Measurements from ENCODE around the gene NDUFS6.

DNA sequence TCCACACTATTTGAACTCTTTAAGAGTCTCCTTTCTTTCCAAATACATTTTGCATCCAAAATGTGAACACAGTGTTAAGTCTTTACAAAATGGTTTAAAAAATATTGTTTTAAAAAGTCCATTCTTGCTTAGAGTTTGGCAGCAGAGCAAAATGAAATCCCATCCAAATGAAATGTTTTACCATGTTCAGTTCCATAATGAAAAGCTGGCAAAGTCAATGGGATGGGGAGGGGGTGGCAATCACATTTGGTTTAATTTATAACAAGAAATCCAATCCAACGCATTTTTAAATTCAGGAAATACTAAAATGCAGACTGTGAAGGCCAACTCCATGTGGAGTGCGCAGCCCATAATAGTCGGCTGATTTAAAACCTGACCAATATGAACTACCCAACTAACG is 41.0 kb upstream of the NDUFS6 start:
- TF ChIP-seq GABPA (IDR thresholded peaks at IDR 0.05; ENCODE audit: low read depth): no peak
- TF ChIP-seq, protein P1, sequence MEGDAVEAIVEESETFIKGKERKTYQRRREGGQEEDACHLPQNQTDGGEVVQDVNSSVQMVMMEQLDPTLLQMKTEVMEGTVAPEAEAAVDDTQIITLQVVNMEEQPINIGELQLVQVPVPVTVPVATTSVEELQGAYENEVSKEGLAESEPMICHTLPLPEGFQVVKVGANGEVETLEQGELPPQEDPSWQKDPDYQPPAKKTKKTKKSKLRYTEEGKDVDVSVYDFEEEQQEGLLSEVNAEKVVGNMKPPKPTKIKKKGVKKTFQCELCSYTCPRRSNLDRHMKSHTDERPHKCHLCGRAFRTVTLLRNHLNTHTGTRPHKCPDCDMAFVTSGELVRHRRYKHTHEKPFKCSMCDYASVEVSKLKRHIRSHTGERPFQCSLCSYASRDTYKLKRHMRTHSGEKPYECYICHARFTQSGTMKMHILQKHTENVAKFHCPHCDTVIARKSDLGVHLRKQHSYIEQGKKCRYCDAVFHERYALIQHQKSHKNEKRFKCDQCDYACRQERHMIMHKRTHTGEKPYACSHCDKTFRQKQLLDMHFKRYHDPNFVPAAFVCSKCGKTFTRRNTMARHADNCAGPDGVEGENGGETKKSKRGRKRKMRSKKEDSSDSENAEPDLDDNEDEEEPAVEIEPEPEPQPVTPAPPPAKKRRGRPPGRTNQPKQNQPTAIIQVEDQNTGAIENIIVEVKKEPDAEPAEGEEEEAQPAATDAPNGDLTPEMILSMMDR (IDR thresholded peaks at IDR 0.05; ENCODE audit: insufficient read depth, low read length): no peak
- no peak for TF ChIP-seq POLR2AphosphoS5 (IDR thresholded peaks at IDR 0.05; ENCODE audit: low read depth)
- TF ChIP-seq, protein P2, sequence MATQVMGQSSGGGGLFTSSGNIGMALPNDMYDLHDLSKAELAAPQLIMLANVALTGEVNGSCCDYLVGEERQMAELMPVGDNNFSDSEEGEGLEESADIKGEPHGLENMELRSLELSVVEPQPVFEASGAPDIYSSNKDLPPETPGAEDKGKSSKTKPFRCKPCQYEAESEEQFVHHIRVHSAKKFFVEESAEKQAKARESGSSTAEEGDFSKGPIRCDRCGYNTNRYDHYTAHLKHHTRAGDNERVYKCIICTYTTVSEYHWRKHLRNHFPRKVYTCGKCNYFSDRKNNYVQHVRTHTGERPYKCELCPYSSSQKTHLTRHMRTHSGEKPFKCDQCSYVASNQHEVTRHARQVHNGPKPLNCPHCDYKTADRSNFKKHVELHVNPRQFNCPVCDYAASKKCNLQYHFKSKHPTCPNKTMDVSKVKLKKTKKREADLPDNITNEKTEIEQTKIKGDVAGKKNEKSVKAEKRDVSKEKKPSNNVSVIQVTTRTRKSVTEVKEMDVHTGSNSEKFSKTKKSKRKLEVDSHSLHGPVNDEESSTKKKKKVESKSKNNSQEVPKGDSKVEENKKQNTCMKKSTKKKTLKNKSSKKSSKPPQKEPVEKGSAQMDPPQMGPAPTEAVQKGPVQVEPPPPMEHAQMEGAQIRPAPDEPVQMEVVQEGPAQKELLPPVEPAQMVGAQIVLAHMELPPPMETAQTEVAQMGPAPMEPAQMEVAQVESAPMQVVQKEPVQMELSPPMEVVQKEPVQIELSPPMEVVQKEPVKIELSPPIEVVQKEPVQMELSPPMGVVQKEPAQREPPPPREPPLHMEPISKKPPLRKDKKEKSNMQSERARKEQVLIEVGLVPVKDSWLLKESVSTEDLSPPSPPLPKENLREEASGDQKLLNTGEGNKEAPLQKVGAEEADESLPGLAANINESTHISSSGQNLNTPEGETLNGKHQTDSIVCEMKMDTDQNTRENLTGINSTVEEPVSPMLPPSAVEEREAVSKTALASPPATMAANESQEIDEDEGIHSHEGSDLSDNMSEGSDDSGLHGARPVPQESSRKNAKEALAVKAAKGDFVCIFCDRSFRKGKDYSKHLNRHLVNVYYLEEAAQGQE (IDR thresholded peaks at IDR 0.05; ENCODE audit: insufficient replicate concordance, low read depth): no peak

Measured in HL-60 (cell line).